BLaER1 treated with 17β-estradiol and CSF1 and Interleukin-3, amounts not matched to agents 10 nM and 100 nM (cell line): ENCODE results near the gene DCST2.

Experiments
- H3K27ac ChIP-seq, 11 experiments: shearing (Covaris generic); formaldehyde crosslinking; 2 replicates each; pipeline ENCODE4 v1.8.1; 2022
- H3K27me3 ChIP-seq, 11 experiments: shearing (Covaris generic); formaldehyde crosslinking; 2 replicates each; pipeline ENCODE4 v1.8.1; 2022
- H3K36me3 ChIP-seq, 11 experiments: shearing (Covaris generic); formaldehyde crosslinking; 2 replicates each; pipeline ENCODE4 v1.8.1; 2022
- H3K4me1 ChIP-seq, 10 experiments: shearing (Covaris generic); formaldehyde crosslinking; 2 replicates each; pipeline ENCODE4 v1.8.1; 2022
- H3K4me2 ChIP-seq, 11 experiments: shearing (Covaris generic); formaldehyde crosslinking; 2 replicates each; pipeline ENCODE4 v1.8.1; 2022
- H3K4me3 ChIP-seq, 10 experiments: shearing (Covaris generic); formaldehyde crosslinking; 2 replicates each; pipeline ENCODE4 v1.8.1; 2022
- H3K9ac ChIP-seq, 11 experiments: shearing (Covaris generic); formaldehyde crosslinking; 2 replicates each; pipeline ENCODE4 v1.8.1; 2022
- H3K9me3 ChIP-seq, 11 experiments: shearing (Covaris generic); formaldehyde crosslinking; replicated peaks in 1 of 11; 2 replicates each; pipeline ENCODE4 v1.8.1; 2022
- H4K20me1 ChIP-seq, 11 experiments: shearing (Covaris generic); formaldehyde crosslinking; 2 replicates each; pipeline ENCODE4 v1.8.1; 2022
- Cebpa-rat ChIP-seq, 11 experiments: shearing (Covaris generic); IDR thresholded peaks; 2 replicates each; pipeline ENCODE4 v1.8.1; 2022

The DCST2 gene

GRCh38 chr1:155010211-155010918 lies 23.2 kb downstream of the DCST2 start:
- Histone ChIP-seq H3K4me2 (peak overlapping the region; percentile 95 to 100 (median 98)), H3K4me3 (peak overlapping the region in 9 of 10 experiments; percentile 1 to 99 (median 51); a peak in 17 of 20 replicates), H4K20me1 (peaks cover 0 to 32% (median 9%) of the 10 kb centered on the region in 11 experiments; a peak in 8 of 22 replicates), H3K36me3 (peaks cover 9 to 31% (median 14%) of the 10 kb centered on the region in 11 experiments; a peak in 17 of 22 replicates), H3K4me1 (peaks cover 95 to 100% (median 100%) of the 10 kb centered on the region in 10 experiments), H3K9me3 (no peaks in the 10 kb centered on the region), H3K27me3 (no peaks in the 10 kb centered on the region), H3K9ac (peak overlapping the region; percentile 41 to 97 (median 72); a peak in 20 of 22 replicates), H3K27ac (peak overlapping the region; percentile 44 to 93 (median 86))
- no peak for TF ChIP-seq Cebpa-rat (IDR thresholded peaks at IDR 0.05)

GRCh38 chr1:155009742-155010141 lies 23.8 kb downstream of the DCST2 start:
- Histone ChIP-seq H3K36me3 (peaks cover 3 to 25% (median 8%) of the 10 kb centered on the region in 11 experiments; a peak in 17 of 22 replicates), H3K9me3 (no peaks in the 10 kb centered on the region), H3K9ac (peak overlapping the region; percentile 9 to 97 (median 72); a peak in 18 of 22 replicates), H3K4me3 (peak overlapping the region in 9 of 10 experiments; percentile 1 to 99 (median 51); a peak in 16 of 20 replicates), H4K20me1 (peaks cover 0 to 25% (median 3%) of the 10 kb centered on the region in 11 experiments; a peak in 8 of 22 replicates), H3K27ac (peak overlapping the region; percentile 43 to 93 (median 86); a peak in 21 of 22 replicates), H3K27me3 (no peaks in the 10 kb centered on the region), H3K4me2 (peak overlapping the region; percentile 95 to 100 (median 98)), H3K4me1 (peaks cover 95 to 100% (median 100%) of the 10 kb centered on the region in 10 experiments)
- no peak for TF ChIP-seq Cebpa-rat (IDR thresholded peaks at IDR 0.05)

- H3K27ac ChIP-seq: peak overlapping the region in 10 of 11 experiments; percentile 70 to 93 (median 86); a peak in 20 of 22 replicates
- H3K36me3 ChIP-seq: peaks cover 0 to 20% (median 3%) of the 10 kb centered on the region in 11 experiments; a peak in 13 of 22 replicates
- H3K4me1 ChIP-seq: peaks cover 95 to 100% (median 100%) of the 10 kb centered on the region in 10 experiments
- H3K9me3 ChIP-seq: no peaks in the 10 kb centered on the region
- H3K9ac ChIP-seq: peak overlapping the region; percentile 44 to 97 (median 75); a peak in 19 of 22 replicates
- peaks cover 0 to 21% (median 0%) of the 10 kb centered on the region in 11 experiments; a peak in 8 of 22 replicates for H4K20me1 ChIP-seq
- no peaks in the 10 kb centered on the region for H3K27me3 ChIP-seq
- peak overlapping the region; percentile 95 to 100 (median 98) for H3K4me2 ChIP-seq
- no peak for TF ChIP-seq Cebpa-rat (IDR thresholded peaks at IDR 0.05)
- peak overlapping the region in 8 of 10 experiments; percentile 15 to 99 (median 62); a peak in 16 of 20 replicates for H3K4me3 ChIP-seq
These were observed 24.3 kb downstream of the DCST2 start for GRCh38 chr1:155009221-155009711.

- Histone ChIP-seq H3K27ac (peak overlapping the region; percentile 29 to 93 (median 86); a peak in 21 of 22 replicates), H3K36me3 (peaks cover 0 to 14% (median 3%) of the 10 kb centered on the region in 11 experiments; a peak in 6 of 22 replicates), H3K27me3 (no peaks in the 10 kb centered on the region), H4K20me1 (peaks cover 0 to 15% (median 0%) of the 10 kb centered on the region in 11 experiments; a peak in 7 of 22 replicates), H3K9me3 (no peaks in the 10 kb centered on the region), H3K4me3 (peak overlapping the region; percentile 5 to 99 (median 54); a peak in 16 of 20 replicates), H3K4me1 (peaks cover 85 to 95% (median 93%) of the 10 kb centered on the region in 10 experiments), H3K4me2 (peak overlapping the region; percentile 95 to 100 (median 98)), H3K9ac (peak overlapping the region; percentile 50 to 97 (median 75))
- TF ChIP-seq Cebpa-rat (IDR thresholded peaks at IDR 0.05): peak in 1 of 11 experiments; percentile 51; a peak in 1 of 22 replicates
These were observed 25.3 kb downstream of the DCST2 start for GRCh38 chr1:155008015-155008941.

GRCh38 chr1:155007251-155007828 lies 26.2 kb downstream of the DCST2 start:
- no peaks in the 10 kb centered on the region for H3K9me3 ChIP-seq
- H3K4me1 ChIP-seq: peaks cover 76 to 86% (median 84%) of the 10 kb centered on the region in 10 experiments
- peaks cover 0 to 9% (median 3%) of the 10 kb centered on the region in 11 experiments; a peak in 6 of 22 replicates for H3K36me3 ChIP-seq
- H4K20me1 ChIP-seq: peaks cover 0 to 15% (median 0%) of the 10 kb centered on the region in 11 experiments; a peak in 6 of 22 replicates
- peak overlapping the region in 7 of 10 experiments; percentile 11 to 99 (median 68); a peak in 11 of 20 replicates for H3K4me3 ChIP-seq
- no peaks in the 10 kb centered on the region for H3K27me3 ChIP-seq
- peak overlapping the region; percentile 95 to 100 (median 98) for H3K4me2 ChIP-seq
- peak overlapping the region; percentile 50 to 97 (median 75); a peak in 20 of 22 replicates for H3K9ac ChIP-seq
- TF ChIP-seq Cebpa-rat (IDR thresholded peaks at IDR 0.05): no peak
- H3K27ac ChIP-seq: peak overlapping the region; percentile 29 to 93 (median 86); a peak in 21 of 22 replicates

- H3K9me3 ChIP-seq: no peaks in the 10 kb centered on the region
- H3K27ac ChIP-seq: peak overlapping the region; percentile 78 to 93 (median 87)
- no peak for TF ChIP-seq Cebpa-rat (IDR thresholded peaks at IDR 0.05)
- H3K27me3 ChIP-seq: no peaks in the 10 kb centered on the region
- H3K36me3 ChIP-seq: peaks cover 0 to 9% (median 3%) of the 10 kb centered on the region in 11 experiments; a peak in 6 of 22 replicates
- H3K9ac ChIP-seq: peak overlapping the region; percentile 75 to 97 (median 85); a peak in 21 of 22 replicates
- H3K4me1 ChIP-seq: peaks cover 69 to 79% (median 77%) of the 10 kb centered on the region in 10 experiments
- H3K4me2 ChIP-seq: peak overlapping the region; percentile 95 to 100 (median 98)
- peak overlapping the region; percentile 16 to 99 (median 62); a peak in 15 of 20 replicates for H3K4me3 ChIP-seq
- peaks cover 0 to 15% (median 0%) of the 10 kb centered on the region in 11 experiments; a peak in 1 of 22 replicates for H4K20me1 ChIP-seq
These were observed 26.9 kb downstream of the DCST2 start for GRCh38 chr1:155006601-155007101.
